Measurements from ENCODE around the gene PLPPR3. TPM values are rescaled to one million over a fixed set of nuclear protein-coding genes. Genes with fewer than 3 reads are reported as not detected.

Gene PLPPR3
- total and polyA plus RNA-seq, 9 of the 15 experiments (the other 6 are each of a cell fraction or from before 2014, with no cell fraction given), result 0.01 to 48.2 (median 8.6) TPM

DNA sequence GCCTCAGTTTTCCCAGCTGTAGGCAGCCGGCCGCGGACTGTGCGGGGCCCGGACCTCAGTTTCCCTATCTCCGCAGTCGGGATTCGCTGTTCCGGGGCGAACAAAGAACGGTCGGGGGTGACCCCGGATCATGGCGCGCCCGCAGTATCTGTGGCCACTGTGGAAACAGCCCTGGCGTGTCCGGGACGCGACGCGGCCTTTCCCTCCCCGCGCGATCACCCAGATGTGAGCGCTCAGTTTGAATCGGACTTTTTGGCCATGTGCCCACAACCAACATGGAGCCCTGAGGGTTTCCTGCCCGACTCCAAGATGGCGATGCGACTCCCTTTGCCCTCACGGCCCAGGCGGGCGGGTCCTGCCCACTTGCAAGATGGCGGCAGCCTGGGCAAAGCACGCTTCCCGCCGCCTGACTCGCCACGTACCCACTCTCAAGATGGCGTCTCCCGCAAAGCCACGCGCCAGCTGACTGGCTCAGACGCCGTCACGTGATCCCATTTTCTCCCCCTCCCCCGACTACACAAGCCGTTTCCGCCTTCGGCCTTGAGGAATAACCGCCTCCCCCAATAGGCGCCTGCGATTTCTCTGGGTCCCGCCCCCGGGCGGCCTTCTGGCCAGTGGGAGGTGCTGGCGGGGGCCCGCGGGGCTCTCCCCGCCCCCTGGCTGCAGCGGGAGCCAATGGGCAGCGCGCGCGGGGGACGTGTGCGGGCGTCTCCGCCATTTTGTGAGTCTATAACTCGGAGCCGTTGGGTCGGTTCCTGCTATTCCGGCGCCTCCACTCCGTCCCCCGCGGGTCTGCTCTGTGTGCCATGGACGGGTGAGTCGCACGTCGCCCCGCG, 24.8 kb downstream of the PLPPR3 start, which contains the start of gene PTBP1 (continued):
- no peak for TF ChIP-seq STAT5B (CRISPR knock-in tag; IDR thresholded peaks at IDR 0.05)
- TF ChIP-seq BMI1 (IDR thresholded peaks at IDR 0.05; ENCODE audit: low read length), result no peak
- TF ChIP-seq KLF13 (tag; IDR thresholded peaks at IDR 0.05; ENCODE audit: borderline replicate concordance, low read depth), result peak; percentile 77; the same call in 1 of the 2 replicates
- peak; percentile 72 for TF ChIP-seq CREB1 (IDR thresholded peaks at IDR 0.05)
- peak; percentile 82 for TF ChIP-seq CREB1 (CRISPR knock-in tag; IDR thresholded peaks at IDR 0.05)
- TF ChIP-seq PHF8 (IDR thresholded peaks at IDR 0.05; ENCODE audit: borderline replicate concordance, low read length), result peak; percentile 69; the same call in 1 of the 2 replicates
- TF ChIP-seq SP2 (IDR thresholded peaks at IDR 0.05; ENCODE audit: extremely low read depth, low read depth, low read length, poor library complexity, severe bottlenecking), result peak; percentile 91
- TF ChIP-seq DIDO1 (tag; IDR thresholded peaks at IDR 0.05; ENCODE audit: low read depth), result peak; percentile 58; the same call in 1 of the 2 replicates
- TF ChIP-seq EWSR1 (IDR thresholded peaks at IDR 0.05; ENCODE audit: borderline replicate concordance, low read depth, partially characterized antibody), result no peak
- TF ChIP-seq MAFK (IDR thresholded peaks at IDR 0.05; ENCODE audit: low read length), result no peak
- TF ChIP-seq RUNX1 (IDR thresholded peaks at IDR 0.05; ENCODE audit: low read depth), result peak; percentile 38; the same call in 1 of the 2 replicates
- TF ChIP-seq MEF2D (tag; conservative IDR thresholded peaks at IDR 0.05; ENCODE audit: low read depth), result peak; percentile 62
- no peak for TF ChIP-seq HBP1 (CRISPR knock-in tag; IDR thresholded peaks at IDR 0.05)
- peak; percentile 97 for TF ChIP-seq ETS1 (conservative IDR thresholded peaks at IDR 0.05; ENCODE audit: control insufficient read depth, low read depth, low read length)
- no peak for TF ChIP-seq BCL6 (CRISPR knock-in tag; IDR thresholded peaks at IDR 0.05)
- TF ChIP-seq NFRKB (IDR thresholded peaks at IDR 0.05; ENCODE audit: low read depth), result peak; percentile 96; the same call in 1 of the 2 replicates
- TF ChIP-seq ZNF764 (CRISPR knock-in tag; IDR thresholded peaks at IDR 0.05; ENCODE audit: low read depth), result no peak
- TF ChIP-seq CSDE1 (IDR thresholded peaks at IDR 0.05), result peak in 1 of 2 experiments; percentile 99; a peak in 2 of 4 replicates
- TF ChIP-seq PTBP1 (IDR thresholded peaks at IDR 0.05; ENCODE audit: low read depth, low read length), result no peak
- no peak for TF ChIP-seq BCLAF1 (IDR thresholded peaks at IDR 0.05; ENCODE audit: borderline replicate concordance in 1 of 2, control insufficient read depth in 1 of 2, low read depth in 2 of 2, low read length in 1 of 2)
- TF ChIP-seq PPARD (CRISPR knock-in tag; IDR thresholded peaks at IDR 0.05), result no peak

All from K562 (cell line).